Brain microvascular endothelial cell (primary cell): ENCODE measurements around the gene MTG1.

Experiments used
- DNase-seq: peaks from one replicate; pipeline ENCODE4 v3.0.0-alpha.2; 2020
- H3K27ac ChIP-seq: fragments of 250-450 bp; sonication (Bioruptor Pico); 2 replicates; pipeline ENCODE4 v1.5.1; 2020; ENCODE audit warnings: mild to moderate bottlenecking, moderate library complexity
- H3K27me3 ChIP-seq: fragments of 250-450 bp; sonication (Bioruptor Pico); replicated peaks from 2 replicates; pipeline ENCODE4 v1.5.1; 2020; ENCODE audit warnings: mild to moderate bottlenecking
- H3K36me3 ChIP-seq: fragments of 250-450 bp; sonication (Bioruptor Pico); replicated peaks from 2 replicates; pipeline ENCODE4 v1.5.1; 2020; ENCODE audit warnings: mild to moderate bottlenecking
- H3K4me3 ChIP-seq: 2 replicates; pipeline ENCODE4 v1.5.1; 2011; ENCODE audit warnings: low read depth, mild to moderate bottlenecking, control low read depth, low read length, moderate library complexity
- in situ Hi-C: cut with HindIII; loops from 2 replicates; pipeline ENCODE4 v1.10.0; 2017; ENCODE audit warnings: low sequenced_read_pairs, low pct_ligation_motif_present
- TF ChIP-seq, protein P1 (sequence below): IDR thresholded peaks from 2 replicates; pipeline ENCODE4 v1.5.1; 2011; ENCODE audit warnings: low read depth, mild to moderate bottlenecking, moderate library complexity, low read length, control low read depth, inconsistent platforms; ENCODE audit errors: missing control alignments

The MTG1 gene

DNA sequence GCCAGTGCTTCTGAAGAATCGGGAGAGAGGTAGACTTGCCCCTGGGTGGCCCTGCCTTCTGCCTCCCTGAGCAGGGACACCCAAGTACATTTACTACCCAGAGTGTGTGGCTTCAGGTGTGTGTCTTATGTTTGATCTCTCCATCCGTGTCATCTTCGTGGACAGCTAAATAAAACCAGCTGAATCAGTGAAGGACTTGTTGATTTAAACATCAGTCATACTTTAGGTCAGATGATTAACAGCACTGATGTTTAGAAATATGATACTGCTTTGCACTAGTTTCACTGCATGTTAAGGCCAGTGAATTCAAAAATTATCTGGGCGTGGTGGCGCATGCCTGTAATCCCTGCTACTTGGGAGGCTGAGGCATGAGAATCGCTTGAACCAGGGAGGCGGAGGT lies 4.0 kb downstream of the MTG1 start:
- no peaks in the 10 kb centered on the region for H3K27me3 ChIP-seq
- in situ Hi-C loops = no loop called here
- TF ChIP-seq, protein P1, sequence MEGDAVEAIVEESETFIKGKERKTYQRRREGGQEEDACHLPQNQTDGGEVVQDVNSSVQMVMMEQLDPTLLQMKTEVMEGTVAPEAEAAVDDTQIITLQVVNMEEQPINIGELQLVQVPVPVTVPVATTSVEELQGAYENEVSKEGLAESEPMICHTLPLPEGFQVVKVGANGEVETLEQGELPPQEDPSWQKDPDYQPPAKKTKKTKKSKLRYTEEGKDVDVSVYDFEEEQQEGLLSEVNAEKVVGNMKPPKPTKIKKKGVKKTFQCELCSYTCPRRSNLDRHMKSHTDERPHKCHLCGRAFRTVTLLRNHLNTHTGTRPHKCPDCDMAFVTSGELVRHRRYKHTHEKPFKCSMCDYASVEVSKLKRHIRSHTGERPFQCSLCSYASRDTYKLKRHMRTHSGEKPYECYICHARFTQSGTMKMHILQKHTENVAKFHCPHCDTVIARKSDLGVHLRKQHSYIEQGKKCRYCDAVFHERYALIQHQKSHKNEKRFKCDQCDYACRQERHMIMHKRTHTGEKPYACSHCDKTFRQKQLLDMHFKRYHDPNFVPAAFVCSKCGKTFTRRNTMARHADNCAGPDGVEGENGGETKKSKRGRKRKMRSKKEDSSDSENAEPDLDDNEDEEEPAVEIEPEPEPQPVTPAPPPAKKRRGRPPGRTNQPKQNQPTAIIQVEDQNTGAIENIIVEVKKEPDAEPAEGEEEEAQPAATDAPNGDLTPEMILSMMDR = no peak
- H3K4me3 ChIP-seq = no peak overlapping the region
- no peak for DNase-seq
- H3K36me3 ChIP-seq = peaks cover 45% of the 10 kb centered on the region
- peak overlapping the region; percentile 71 for H3K27ac ChIP-seq

DNA sequence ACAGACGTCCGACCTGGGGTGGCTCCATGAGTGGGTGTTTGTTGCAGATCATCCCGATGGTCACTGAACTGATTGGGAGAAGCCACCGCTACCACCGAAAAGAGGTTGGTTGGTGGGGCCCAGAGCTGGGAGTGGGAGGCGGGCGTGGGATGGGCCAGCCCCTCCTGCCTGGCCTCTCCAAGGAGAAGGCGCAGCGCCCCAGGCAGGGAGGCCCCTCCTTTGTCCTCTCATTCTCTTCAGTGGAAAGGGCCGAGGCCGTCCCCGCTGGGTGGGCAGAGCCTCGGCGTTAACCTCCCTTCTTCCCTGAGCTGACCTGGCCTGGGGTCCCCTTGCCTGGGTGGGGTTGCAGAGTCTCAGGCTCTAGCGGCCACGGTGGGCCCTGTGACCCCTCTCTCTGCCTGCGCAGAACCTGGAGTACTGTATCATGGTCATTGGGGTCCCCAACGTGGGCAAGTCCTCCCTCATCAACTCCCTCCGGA lies 5.2 kb downstream of the MTG1 start:
- TF ChIP-seq, protein P1 = no peak
- Histone ChIP-seq H3K36me3 (peaks cover 50% of the 10 kb centered on the region), H3K27ac (no peak overlapping the region), H3K4me3 (no peak overlapping the region), H3K27me3 (no peaks in the 10 kb centered on the region)
- DNase-seq = no peak
- in situ Hi-C loops = no loop called here

DNA sequence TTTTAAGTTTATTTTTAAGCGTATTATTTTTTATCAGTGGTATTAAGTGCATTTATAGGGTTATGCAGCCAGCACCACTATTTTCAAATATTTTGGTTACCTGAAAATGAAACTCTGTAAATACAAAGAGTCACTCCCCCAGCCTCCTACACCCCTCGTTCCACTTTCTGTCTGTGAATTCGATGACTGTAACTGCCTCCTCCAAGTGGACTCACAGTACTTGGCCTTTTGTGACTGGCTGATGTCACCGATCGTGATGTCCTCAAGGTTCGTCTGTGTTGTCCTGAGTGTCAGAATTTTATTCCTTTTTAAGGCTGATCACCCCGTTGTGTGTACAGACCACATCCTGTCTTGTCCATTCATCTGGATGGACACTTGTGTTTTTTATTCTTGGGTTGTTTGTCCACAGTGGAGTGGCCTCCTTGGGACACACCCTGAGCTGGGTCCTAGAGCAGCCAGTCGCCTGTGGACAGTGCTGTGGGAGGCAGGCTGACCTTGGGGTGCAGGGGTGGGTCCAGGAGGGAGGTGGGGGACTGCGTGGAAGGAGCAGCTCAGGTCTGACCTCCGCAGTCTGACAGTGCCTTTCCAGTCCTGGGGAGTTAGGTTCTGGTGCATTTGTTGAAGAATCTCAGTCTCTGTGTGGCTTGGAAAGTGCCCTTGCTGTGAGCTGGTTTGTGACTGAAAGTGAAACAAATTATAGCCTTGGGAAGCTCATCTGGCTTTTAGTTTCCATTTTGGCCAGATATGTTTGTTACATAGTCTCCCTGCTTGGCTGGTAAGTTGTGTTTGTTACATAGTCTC lies 6.9 kb downstream of the MTG1 start:
- Histone ChIP-seq H3K4me3 (no peak overlapping the region), H3K27me3 (no peaks in the 10 kb centered on the region), H3K27ac (no peak overlapping the region), H3K36me3 (peaks cover 56% of the 10 kb centered on the region)
- TF ChIP-seq, protein P1 = no peak
- in situ Hi-C loops = no loop called here
- no peak for DNase-seq

DNA sequence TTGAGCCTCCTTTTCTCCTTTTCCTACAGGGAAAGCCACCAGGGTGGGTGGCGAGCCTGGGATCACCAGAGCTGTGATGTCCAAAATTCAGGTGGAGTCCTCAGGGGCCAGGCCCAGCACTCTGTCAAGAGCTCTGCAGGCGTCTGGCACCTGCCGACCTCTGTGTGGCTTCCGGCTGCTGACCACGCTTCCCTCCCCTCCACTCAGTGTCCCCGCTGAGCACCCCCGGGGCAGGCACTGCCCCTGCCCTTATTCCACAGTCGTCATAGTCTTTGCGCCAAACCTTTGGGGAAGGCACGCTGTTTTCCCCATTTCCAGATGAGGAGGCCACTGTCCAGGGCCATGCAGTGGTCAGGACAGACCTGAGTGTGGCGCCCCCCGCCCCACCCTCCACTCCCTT lies 7.5 kb downstream of the MTG1 start:
- no peak for DNase-seq
- in situ Hi-C loops = no loop called here
- TF ChIP-seq, protein P1 = no peak
- no peak overlapping the region for H3K27ac ChIP-seq
- no peak overlapping the region for H3K4me3 ChIP-seq
- no peaks in the 10 kb centered on the region for H3K27me3 ChIP-seq
- H3K36me3 ChIP-seq = peaks cover 51% of the 10 kb centered on the region

DNA sequence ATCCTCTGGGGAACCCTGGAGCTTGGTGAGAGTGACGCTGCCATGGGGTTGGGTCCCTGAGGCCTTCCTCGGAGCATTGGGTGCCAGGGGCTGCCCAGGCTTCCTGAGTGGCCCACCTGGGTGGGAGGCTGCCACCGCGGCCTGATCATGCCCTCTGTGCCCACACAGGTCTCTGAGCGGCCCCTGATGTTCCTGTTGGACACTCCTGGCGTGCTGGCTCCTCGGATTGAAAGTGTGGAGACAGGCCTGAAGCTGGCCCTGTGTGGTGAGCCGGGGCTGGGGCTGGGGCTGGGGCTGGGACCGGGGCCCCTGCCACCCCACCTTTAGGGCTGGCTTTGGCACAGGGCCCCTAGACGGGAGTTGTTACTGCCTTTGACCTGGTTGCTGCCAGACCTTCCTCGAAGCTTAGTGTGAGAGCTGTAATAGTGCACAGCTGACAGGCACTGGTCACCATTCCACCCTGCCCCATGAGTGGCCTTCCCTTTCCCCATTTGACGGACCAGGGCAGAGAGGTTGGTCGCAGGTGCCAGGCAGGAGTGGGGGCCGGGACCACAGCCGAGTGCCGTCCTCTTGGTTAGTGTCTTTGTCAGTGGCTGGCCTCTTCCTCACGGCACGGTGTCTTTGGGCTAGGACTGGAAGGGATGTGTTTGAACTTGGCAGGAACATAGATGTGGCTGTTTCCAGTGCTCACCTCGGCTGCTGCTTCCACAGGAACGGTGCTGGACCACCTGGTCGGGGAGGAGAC lies 8.2 kb downstream of the MTG1 start:
- Histone ChIP-seq H3K27ac (no peak overlapping the region), H3K4me3 (no peak overlapping the region), H3K27me3 (no peaks in the 10 kb centered on the region), H3K36me3 (peaks cover 55% of the 10 kb centered on the region)
- TF ChIP-seq, protein P1 = no peak
- in situ Hi-C loops = no loop called here
- DNase-seq = no peak
